Right renal cortex interstitium (tissue), 3 donors: ENCODE data around the gene ULBP3. TPM values are rescaled to one million over a fixed set of nuclear protein-coding genes. Genes with fewer than 3 reads are reported as not detected.
"Not testable (repeated sequence)": the region's sequence is repeated elsewhere in the genome, so short reads cannot be mapped to it uniquely, and the experiment has no call there.

Experiments
- DNase-seq, 3 donors: peaks; one replicate each; pipeline ENCODE4 v3.0.0-alpha.2; 2013; ENCODE audit warnings: low read depth in 3 of 3, low spot score in 2 of 3
- polyA plus RNA-seq, 3 donors: library from polyadenylated mRNA; unstranded; fragments of 120-200 nt; gene quantifications; one replicate each; pipeline ENCODE4 v1.2.1, GENCODE V29; 2013; ENCODE audit not compliant: insufficient read length in 3 of 3

The ULBP3 gene
- polyA plus RNA-seq, 3 donors = 8.1 to 12.2 (median 10.1) TPM

DNA sequence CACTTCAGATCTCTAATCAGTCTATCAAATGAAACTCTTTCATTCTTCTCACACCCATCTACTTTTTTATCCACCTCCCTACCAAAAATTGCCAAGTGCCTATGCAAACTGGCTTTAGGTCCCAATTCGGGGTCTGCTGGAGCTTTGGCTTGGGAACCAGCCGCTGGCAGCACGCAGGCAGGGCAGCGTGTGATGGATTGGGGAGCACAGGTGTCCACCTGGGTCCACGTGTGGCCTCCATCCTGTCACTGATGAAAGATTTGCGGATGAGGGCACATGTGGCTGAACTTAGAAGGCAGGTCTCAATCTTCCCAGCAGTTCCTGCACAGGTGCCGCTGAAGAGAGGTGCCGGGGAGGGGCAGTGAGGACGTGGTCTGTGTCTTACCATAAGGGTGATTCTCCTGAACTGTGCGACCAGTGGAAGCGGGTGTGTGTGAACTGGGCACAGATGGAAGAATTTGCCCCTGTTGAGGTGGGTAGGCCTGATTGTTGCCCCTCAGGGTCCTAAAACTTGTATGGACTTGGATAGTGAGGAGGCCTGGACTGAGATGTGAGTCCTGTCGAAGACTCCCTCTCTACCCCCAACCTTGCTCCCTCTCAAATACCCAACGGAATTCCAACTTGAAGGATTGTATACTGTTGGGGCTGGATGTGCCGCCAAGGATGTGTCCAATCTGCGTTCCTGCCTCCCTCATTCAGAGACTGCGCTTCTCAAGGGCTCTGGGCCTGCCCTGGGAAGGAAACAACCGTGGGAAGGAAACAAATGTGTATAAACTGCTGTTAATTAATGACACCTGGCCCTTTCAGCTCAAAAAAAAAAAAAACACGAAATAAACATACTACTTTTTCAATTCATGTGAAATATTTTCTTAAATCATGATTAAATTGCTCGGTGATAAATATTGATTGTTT is 25.2 kb downstream of the ULBP3 start:
- DNase-seq = no peak

DNA sequence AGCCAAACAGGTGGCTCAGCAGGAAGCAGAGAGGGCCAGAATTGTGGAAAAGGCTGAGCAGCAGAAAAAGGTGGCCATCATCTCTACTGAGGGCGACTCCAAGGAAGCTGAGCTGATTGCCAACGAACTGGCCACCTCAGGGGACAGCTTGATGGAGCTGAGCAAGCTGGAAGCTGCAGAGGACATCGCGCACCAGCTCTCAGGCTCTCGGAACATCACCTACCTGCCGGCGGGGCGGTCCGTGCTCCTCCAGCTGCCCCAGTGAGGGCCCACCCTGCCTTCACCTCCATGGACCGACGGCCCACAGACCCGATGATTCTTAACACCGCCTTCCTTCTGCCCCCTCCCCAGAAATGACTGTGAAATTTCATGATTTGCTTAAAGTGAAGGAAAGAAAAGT is 25.8 kb downstream of the ULBP3 start:
- no peak for DNase-seq

DNA sequence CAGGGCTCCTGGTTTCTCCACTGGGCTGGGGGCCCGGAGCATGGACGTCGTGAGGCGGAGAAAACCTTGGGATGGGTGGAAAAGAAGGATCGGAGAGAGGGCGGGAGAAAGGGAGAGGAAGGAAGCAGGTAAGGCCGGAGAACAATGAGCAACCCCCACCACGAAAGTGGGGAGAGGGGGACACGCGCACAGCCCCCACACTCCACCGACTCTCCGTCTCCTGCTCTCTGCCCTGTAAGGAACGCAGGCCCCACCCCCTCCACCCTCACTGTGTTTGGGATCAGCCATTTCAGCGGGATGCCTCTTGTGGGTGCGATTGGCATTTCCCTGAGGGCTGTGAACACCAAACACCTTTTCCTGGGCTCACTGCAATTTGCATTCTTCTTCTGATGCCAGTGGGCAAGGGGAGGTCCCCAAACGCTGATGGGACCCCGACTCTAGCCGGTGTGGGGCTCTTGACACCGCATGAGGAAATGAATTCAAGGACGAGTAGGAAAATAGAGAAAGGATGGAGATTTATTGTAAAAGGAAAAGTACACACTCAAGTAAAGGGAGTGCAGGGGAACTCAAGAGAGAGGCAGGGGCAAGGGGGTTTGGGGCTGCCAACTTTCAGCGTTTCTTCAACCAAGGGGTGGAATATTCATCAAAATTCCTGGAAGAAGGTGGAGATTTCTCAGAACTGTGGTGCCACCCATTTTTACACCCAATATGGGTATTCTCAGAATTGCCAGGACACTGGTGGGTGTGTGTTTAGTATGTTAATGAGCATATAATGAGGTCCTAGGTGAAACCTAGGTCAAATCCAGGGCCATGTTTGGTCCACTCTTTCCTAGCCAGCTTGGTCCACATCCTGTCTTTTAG is 30.5 kb downstream of the ULBP3 start:
- DNase-seq = no peak

DNA sequence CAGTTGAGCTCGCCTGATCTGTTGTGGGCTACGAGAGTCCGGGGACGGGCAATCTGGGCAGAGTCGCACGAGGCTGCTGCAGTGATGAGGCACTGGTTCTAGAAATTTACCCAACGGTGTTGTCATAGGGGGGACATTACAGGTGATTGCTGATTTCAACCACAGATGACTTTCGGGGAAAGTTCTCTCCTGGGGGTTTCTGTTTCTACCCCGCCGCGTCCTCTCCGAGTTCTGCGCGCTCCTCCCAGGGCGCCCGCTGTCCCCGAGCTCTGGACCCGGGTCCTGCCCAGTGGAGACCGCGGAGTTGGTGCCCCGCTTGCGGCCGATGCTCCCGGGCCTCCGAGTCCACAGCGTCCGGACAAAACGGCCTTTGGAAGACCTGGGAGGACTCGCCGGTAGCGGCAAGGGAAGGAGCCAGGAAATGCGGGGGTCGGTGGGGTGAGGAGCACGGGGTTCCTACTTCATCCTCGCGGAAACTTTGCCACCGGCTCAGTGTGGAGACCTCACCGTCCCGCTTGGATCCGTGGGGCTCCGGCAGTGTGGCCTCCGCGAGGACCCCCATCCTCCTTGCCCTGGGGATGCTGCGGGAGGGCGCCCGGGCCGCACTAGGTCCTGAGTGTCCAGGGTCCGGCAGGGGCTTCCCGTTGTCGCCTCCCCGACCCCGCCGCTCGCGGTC is 31.3 kb downstream of the ULBP3 start:
- no peak for DNase-seq

DNA sequence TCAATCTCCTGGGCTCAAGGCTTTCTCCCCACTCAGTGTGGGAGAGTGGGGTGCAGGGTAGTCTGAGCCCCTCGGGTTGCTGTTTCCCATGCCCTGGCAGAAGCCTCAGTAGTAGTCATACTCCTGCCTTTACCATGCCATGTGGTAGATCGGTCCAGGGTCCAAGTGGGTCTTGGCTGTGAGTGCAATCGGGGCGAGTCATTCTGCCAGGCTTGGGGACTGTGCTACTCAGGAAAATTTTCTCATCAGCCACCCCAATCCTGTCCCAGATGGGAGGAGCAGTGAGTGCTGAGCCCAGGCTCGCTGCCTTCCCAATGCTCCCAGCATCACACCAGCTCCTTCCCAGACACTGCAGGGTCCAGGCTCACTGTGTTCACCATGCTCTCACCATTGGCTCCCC is 32.8 kb downstream of the ULBP3 start:
- no peak for DNase-seq

DNA sequence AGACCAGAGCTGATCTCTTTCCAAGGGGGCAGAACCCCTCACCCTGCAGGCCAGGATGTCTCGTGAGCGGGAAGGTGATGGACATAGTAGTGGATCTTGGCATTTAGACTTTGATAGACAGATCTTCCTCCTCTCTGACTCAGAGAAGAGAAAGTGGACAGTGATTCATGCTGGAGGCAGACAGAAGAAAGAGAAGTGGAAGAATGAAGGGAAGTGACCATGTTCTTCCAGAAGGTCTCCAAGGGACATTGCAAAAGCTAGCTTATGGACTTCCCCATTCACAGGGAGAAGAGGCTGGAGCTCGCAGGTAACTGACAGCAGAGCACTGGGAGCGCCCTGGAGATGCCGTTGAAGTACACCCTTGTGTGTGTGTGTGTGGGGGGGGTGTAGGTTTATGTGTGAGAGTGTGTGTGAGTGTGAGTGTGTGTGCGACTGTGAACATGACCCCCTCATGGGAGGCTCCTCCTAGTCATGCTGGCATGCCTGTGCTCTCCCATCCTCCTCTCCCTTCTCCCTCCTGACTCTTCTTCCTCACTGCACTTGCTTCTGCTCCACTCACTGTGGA is 35.6 kb downstream of the ULBP3 start:
- DNase-seq = no peak

DNA sequence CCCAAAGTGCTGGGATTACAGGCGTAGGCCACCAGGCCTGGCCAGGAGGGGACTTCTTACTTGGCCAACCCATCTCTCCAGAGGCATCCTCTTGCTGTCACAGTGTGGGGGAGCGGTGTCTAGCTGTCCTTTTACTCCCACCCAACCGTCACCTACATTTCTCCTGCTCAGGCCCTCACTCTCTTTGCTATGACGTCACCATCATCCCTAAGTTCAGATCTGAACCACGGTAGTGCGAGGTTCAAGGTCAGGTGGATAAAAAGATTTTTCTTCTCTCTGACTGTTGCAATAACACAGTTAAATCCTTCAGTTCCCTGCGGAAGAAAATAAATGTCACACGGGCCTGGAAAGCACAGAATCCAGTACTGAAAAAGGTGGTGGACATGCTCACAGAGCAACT is 36.3 kb downstream of the ULBP3 start:
- no peak for DNase-seq

DNA sequence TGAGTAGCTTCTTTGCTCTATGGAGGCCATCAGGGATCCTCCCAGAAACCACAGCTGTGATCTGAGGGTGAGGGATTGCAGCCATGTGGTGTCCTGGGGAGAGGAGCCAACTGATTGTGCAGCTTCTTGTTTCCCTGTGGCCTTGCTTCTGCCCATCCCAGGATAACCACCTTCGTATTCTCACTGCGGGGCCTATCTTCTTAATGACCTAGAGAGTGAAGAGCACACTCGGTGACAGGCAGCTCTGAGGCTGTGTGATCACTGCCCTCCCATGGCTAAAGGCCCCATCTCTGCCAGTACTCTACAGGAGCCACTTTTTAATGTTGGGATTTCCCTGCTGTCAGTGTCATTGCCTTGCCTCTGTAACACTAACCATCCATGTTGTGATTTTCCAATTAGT is 38.3 kb downstream of the ULBP3 start:
- DNase-seq = no peak

DNA sequence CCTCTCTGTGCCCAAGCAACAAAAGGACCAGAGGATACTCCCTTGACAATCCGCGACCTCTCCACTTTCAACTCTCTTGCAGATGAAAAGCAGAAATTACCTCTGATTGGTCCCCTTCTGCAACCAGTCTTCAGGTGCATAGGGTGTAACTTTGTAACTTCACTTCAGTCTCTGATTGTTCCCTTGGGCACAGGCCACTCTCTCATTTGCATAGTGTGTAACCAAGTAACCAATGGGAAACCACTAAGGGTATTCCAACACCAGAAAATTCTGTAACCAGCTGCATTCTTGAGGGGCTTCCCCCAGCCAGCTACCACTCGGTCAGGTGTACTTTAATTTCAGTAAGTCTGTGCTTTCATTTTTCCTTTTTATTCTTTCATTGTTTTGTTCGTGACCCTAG is 39.2 kb downstream of the ULBP3 start:
- no peak for DNase-seq

DNA sequence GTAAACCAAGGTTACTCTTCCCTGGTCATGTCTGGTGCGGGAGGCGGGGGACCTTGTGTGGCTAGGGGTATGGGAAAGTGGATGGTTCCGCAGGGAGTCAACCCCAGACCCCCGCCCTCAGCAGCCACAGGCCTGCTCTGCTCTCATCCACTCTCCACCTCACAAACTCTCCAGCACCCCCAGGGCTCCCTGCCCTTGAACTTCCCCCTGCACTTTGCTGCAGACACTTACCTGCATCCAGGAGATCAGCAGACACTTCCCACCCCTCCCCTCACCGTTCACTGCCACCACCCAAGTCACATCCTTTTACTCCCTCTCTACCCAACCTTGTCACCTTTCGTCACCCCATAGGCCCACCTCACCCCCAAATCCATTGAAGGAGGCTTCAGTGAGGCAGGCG is 39.6 kb downstream of the ULBP3 start:
- no peak for DNase-seq

DNA sequence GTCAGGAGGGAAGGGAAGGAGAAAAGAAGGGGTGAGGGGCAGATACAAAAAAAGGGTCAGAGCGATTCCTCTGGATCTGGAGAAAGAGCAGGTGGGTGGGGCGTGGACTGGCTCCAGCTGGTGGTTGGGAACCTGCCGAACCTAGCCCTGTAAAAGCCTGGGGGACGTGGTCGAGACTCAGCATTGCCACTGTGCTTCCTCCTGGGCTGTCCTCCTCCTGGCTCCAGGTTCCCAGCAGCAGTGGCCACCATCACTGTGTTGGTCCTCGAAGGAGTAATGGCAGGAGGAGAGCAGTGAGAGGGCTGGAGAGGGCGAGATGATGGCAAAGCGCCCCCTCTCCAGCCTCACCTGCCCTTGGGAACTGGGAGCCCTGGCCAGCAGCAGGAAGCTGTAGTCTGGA is 40.1 kb downstream of the ULBP3 start:
- no peak for DNase-seq

DNA sequence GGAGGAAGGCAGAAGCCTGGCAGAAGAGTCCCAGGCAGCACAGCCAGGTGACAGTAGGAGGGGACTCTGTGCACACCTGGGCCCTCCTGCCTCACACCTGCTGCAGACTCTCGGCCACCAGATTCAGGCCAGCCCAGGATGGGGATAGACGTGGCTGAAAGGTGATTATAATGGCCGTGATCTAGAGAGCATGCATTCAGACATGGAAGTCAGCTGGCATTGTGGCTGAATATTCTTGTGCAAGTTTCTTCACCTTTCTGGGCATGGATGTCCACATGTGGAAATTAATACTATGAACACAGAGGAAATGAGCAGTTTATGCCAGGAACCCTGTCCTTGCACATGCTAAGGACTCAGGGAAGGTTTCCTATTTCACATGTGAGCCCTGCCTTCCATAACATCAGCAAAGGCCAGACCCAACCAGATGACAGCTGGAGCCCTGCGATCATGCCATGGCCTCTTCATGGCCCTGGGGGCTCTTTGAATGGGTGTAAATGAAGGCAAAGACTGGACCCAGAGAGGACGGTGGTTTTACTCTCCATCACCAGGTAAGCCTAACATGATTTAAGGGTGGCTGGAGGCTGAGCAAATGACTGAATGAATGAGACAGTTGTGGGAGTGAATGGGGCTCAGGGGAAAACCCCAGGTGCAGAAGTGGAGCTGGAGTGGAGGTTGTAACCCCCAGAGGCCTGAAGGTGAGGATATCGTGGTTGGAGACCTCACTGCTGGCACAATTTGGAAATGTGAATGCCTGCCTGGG is 40.9 kb downstream of the ULBP3 start:
- no peak for DNase-seq

DNA sequence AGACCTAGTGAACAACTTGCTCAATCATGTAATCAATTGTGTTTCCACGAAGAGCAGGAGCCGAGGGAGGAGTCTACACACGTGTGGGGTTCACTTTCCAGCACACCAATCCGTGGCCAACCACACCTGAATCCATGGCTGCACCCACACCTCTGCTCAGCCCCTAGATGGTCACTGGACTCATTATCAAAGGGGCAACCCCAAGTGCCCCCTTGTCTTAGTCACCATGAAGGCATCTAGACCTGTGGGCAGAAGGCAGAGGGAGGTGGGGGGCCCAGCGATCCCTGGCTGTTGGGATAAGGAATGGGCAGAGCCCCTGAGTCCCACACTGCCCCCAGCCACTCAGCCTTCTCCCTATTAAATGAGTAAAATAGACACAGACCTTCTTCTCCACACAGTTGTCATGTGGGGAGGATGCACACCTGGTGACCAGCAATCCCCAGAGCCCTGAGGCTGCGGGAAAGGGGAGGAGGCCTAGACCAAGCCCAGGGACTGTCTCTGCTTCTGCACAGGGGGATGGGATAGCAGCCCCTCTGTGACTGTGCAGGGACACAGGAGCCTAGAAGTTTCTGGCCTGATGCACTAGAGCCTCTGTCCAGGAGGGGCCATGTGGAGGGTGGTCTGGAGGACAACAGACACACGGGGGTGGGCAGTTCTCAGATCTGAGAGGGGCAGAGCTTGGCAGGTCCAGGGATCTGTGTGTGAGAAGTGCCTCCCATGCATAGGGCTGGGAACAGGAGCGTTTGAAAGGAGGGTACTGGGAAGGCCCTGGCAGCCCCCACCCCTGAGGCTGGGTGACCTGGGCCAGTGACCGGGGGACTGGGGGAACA is 41.7 kb downstream of the ULBP3 start:
- DNase-seq = no peak

DNA sequence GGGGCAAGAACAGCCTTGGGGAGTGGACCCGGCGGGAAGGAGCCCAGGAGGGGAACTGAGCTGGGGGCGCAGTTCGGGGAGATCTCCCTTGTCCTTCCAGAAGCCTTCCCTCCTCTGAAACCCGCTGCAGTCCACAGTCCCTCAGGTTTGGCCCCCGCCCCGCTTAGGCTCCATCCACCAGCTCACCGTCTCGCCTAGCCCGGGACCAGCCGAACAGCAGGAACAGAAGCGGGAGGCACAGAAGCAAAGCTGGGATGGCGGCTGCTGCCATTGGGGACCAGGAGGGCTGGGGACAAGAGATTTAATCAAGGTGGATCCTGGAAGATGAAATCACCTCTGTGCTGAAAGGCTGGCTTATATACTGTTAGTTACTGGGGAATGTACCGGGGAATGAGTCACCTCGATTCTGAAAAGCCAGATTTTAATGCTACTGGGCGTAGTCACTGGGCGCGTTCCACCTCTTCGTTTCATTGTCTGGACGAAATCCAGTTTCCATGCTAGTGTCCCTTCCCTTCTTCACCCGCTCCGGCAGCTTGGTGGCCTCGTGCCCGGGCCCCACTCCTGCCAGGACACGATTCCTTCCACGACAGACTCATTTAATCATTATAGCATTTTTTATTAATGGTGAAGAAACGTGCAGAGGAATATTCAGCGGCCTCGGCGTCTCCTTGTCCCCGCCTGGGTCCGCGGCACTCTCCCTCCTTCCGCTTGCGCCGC is 43.6 kb downstream of the ULBP3 start, which contains the start of gene RAET1L:
RAET1L (minus strand) TSS at position 332 of the 717 bp plus-strand sequence; CDS start at position 271, 61 bp downstream.
- DNase-seq = no peak

DNA sequence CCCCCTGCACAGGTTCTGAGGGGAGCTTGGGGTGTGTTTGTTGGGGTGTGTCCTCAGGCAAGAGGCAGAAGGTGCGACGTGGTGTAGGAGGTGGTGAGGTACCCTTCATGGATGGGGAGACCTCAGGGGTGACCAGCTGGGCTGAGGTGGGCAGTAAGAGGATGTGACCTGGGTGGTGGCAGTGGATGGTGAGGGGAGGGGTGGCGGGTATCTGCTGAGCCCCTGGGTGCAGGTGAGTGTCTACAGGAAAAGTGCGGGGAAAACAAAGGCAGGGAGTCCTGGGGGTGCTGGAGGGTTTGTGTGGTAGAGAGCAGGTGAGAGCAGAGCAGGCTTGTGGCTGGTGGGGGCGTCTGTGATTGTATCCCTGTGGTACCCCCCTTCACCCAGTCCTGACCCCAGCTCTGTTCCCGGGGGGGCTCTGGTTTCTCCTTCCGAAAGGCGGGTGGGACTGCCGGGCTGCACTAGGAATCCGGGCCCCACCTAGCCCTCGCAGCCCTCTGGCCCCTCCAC is 44.2 kb downstream of the ULBP3 start:
- no peak for DNase-seq

DNA sequence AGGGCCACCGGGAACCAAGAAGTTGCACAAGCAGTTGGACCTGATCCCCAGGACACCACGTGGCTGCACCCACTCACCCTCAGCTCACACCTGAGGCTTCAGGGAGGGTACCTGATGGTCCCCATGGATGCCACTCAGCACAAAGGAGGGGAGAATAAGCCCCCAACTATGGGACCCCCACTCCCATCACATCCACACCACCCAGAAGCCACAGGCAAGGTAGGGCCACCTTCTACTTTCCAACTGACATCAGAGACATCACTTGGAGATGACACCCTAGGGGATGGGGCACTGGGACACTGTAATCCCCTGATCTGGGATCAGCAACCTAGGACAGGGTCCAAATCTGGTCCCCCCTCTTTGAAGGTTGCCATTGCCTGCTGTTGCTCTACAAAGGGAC is 44.9 kb downstream of the ULBP3 start:
- not testable (repeated sequence) for DNase-seq

DNA sequence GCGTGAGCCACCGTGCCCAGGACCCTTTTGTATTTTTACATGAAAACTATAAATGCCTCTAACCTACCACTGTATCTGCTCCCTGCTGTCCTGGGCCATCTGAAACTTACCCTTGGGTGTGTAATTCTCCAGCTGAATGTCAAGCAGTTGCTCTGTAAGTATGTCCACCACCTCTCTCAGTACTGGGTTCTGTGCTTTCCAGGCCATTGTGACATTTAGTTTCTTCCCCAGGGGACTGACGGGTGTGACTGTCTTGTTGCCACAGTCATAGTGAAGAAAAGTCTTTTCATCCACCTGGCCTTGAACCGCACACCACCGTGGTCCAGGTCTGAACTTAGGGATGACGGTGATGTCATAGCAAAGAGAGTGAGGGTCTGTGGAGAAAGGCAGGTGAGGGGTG is 47.1 kb downstream of the ULBP3 start:
- DNase-seq = not testable (repeated sequence)

DNA sequence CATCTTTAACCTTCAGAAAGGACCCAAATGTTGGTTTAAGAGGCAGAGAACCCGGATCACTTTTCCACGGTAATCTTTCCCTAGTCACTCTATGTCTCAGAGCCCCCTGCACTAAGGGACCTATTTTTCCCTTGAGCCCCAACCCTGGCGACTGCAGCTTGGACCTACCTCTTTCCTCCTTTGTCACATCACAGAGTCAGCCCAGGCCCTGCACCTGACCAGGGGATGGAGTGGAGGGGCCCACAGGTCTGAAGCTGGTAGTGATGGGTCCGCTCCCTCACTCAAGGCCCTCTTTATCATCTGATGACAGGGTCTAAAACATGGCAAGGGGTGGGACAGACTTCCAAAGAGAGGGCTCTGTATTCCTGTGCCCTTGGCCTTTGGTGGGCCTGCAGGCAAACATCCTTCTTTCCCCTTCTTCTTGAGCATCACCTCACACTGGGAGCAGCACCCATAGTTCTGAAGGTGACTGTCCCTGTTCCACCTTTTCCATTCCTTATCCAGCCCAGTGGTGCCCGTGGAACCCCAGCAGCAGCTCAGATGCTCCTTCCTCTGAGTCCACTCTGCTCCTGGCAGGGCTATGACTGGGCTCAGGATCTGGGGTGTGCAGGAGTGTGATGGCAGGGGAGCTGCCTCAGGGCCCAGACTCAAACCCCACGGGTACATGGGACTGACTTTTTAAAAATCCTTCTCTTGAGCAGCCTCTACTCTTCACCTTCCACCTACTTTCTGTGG is 49.9 kb downstream of the ULBP3 start:
- no peak for DNase-seq
